Neural progenitor cell (in vitro differentiated cells): Measurements from ENCODE around the gene PANK4.

Source experiments
- CTCF ChIP-seq: fragments of 200-600 bp; sonication (generic); IDR thresholded peaks from 2 replicates; pipeline ENCODE4 v1.5.1; 2017; ENCODE audit warnings: antibody characterized with exemption, mild to moderate bottlenecking
- EZH2 ChIP-seq: fragments of 200-600 bp; sonication (generic); IDR thresholded peaks from 2 replicates; pipeline ENCODE4 v1.6.1; 2017; ENCODE audit warnings: antibody characterized with exemption, mild to moderate bottlenecking, moderate library complexity
- EZH2phosphoT487 ChIP-seq: fragments of 200-600 bp; sonication (generic); IDR thresholded peaks from 2 replicates; pipeline ENCODE4 v1.6.1; 2017; ENCODE audit warnings: antibody characterized with exemption

GRCh38 chr1:2465371-2466269 is 60.8 kb downstream of the PANK4 start:
- TF ChIP-seq CTCF = no peak
- TF ChIP-seq EZH2 = no peak
- TF ChIP-seq EZH2phosphoT487 = no peak
